ENCODE results near the gene WBP1L.

The WBP1L gene

DNA sequence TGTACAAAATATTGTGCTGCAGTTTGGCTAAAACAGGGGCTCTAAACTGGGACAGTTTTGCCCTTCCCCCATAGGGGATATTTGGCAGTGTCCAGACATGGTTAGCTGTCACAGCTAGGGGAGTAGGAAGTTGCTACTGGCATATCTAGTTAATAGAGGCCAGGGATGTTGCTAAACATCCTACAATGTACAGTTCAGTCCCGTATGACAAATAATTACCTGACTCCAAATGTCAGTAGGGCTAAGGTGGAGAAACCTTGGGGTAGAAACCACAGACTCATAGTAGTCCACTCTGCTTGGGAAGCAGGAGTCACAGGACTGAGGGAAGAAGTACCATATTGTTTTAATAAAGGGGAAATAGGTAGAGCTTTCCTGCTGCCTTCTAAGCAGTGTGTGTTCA, 39.8 kb downstream of the WBP1L start:
- no peak for DNase-seq (ENCODE audit: low read depth)
- no peak overlapping the region for H3K4me3 ChIP-seq (ENCODE audit: low read depth, low read length)
- TF ChIP-seq, protein P1, sequence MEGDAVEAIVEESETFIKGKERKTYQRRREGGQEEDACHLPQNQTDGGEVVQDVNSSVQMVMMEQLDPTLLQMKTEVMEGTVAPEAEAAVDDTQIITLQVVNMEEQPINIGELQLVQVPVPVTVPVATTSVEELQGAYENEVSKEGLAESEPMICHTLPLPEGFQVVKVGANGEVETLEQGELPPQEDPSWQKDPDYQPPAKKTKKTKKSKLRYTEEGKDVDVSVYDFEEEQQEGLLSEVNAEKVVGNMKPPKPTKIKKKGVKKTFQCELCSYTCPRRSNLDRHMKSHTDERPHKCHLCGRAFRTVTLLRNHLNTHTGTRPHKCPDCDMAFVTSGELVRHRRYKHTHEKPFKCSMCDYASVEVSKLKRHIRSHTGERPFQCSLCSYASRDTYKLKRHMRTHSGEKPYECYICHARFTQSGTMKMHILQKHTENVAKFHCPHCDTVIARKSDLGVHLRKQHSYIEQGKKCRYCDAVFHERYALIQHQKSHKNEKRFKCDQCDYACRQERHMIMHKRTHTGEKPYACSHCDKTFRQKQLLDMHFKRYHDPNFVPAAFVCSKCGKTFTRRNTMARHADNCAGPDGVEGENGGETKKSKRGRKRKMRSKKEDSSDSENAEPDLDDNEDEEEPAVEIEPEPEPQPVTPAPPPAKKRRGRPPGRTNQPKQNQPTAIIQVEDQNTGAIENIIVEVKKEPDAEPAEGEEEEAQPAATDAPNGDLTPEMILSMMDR (IDR thresholded peaks at IDR 0.05; ENCODE audit: control insufficient read depth, extremely low read depth, insufficient read depth) = no peak

DNA sequence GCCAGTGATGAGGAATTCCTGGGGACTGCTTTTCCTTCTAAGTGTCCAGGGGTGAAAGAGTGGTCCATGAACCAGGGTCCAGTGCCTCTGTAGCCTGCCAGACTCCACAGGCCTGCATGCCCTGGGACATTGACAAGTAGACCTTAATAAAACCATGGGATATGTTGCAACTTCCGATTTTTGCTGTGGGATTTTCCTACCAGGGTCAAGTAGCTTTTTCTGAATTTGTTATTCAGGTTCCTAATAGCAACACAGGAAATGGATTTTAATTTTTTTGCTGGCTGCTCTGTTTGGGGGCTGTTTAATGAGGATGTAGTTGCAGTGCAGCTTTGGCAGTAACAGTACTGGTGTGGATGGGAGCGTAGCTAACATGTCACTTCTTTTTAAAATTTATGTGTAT, 42.1 kb downstream of the WBP1L start:
- H3K4me3 ChIP-seq (ENCODE audit: low read depth, low read length) = no peak overlapping the region
- TF ChIP-seq, protein P1 (IDR thresholded peaks at IDR 0.05; ENCODE audit: control insufficient read depth, extremely low read depth, insufficient read depth) = no peak
- no peak for DNase-seq (ENCODE audit: low read depth)

DNA sequence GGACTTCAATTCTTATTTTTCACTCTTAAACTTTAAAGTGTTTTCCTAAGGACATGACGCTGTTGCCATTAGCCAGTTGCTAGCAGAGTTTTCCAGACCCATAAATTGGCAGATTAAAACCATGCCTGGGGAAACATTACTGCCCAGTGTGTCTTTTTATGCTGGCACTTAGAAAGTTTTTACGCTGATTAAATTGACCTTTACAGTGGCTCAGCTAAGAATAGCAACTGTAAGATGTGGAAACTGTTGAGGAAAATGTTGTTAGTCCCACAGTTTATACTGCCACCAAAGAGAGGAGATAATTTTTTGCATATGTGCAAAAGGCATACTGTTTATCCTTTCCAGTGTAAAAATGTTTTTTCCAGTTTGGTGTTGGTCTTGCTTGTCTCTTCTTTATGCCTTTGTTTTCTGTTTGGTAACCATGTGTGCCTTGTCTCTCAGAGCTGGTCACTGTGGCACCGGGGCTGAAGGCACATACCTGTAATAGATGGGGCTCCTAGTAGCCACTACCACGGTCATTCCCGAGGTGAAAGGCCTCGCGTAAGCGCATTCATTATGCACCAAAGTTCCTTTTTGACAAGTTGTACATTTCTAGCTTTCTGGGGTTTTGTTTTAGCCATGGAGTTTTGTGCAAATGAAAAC, 48.1 kb downstream of the WBP1L start:
- no peak for DNase-seq (ENCODE audit: low read depth)
- no peak overlapping the region for H3K4me3 ChIP-seq (ENCODE audit: low read depth, low read length)
- TF ChIP-seq, protein P1 (IDR thresholded peaks at IDR 0.05; ENCODE audit: control insufficient read depth, extremely low read depth, insufficient read depth) = no peak

DNA sequence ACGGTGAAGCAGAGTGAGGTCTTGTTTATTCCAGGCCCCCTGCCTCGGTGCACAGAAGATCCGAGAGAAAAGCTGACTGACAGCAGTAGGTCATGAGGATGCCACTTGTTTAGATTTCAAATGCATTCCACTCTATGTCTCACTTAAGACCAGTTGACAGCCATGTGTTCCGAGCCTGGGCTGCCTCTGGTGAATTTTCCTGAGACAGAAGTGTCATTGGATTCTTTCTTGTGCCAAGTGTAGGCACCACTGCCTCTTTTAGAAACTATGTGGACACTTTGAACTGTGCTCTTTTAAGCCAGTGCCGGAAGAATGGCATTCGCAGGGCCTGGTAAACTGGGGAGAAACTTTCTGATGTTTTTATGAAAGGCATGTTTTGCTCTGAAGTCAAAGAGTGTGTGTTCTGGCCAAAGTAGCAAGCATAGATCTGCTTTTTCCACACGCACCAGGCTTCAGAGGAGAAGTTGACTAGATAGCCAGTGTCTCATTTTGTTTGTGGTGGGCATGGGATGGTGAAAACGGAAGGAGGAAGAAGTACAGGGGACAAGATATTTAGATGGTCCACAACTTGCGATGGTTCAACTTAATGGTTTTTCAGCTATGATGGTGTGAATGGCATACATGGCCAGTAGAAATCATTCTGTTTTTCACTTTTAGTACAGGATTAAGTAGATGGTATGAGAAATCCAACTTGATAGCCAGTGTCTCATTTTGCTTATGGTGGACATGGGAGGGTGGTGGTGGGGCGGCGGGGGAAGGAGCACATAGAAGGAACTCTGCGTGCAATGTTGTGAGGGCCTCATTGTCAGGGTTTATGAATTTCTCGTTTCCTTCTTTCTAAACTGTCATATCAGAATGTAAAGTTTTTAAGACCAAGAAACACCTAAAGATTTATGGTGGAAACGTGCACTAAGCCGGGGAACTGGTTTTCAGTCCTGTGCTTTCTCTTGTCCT, 52.0 kb downstream of the WBP1L start:
- TF ChIP-seq, protein P1 (IDR thresholded peaks at IDR 0.05; ENCODE audit: control insufficient read depth, extremely low read depth, insufficient read depth) = no peak
- no peak for DNase-seq (ENCODE audit: low read depth)
- no peak overlapping the region for H3K4me3 ChIP-seq (ENCODE audit: low read depth, low read length)

DNA sequence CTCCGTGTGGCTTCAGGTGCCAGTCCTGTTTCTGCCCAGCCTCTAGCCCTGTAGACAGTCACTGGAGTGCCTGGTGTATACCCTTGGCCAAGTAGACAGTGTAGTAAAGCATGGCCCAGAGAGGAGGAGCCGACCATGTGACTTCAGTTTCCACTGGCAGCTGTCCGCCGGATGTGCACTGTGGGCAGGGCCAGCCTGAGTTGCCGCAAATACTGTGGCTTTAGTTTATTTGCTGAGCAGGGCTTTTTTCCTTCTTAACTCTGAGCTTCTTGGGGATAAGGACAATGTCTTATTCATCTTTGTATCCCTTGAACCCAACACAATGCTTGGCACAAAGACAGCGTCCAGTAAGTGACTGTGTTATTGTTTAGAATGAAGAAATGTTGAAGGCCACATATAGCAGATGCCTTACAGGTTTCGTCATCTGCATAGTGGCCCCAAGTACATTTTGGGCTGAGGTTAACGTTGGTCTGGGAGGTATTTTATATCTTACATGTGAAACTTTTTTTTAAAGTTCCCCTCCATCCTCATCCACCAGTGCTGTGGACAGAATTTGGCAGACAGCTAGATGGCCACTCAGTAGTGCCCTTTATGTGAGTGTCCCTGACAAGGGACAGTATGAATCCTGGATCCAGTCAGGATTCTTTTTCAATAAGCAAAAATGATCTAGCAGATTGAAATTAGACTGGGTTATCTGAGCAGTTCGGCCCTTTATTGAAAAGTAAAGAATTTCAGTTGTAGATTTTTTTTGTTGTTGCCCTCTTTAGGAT, 52.8 kb downstream of the WBP1L start:
- peak; percentile 30 for DNase-seq (ENCODE audit: low read depth)
- H3K4me3 ChIP-seq (ENCODE audit: low read depth, low read length) = no peak overlapping the region
- TF ChIP-seq, protein P1 (IDR thresholded peaks at IDR 0.05; ENCODE audit: control insufficient read depth, extremely low read depth, insufficient read depth) = no peak

DNA sequence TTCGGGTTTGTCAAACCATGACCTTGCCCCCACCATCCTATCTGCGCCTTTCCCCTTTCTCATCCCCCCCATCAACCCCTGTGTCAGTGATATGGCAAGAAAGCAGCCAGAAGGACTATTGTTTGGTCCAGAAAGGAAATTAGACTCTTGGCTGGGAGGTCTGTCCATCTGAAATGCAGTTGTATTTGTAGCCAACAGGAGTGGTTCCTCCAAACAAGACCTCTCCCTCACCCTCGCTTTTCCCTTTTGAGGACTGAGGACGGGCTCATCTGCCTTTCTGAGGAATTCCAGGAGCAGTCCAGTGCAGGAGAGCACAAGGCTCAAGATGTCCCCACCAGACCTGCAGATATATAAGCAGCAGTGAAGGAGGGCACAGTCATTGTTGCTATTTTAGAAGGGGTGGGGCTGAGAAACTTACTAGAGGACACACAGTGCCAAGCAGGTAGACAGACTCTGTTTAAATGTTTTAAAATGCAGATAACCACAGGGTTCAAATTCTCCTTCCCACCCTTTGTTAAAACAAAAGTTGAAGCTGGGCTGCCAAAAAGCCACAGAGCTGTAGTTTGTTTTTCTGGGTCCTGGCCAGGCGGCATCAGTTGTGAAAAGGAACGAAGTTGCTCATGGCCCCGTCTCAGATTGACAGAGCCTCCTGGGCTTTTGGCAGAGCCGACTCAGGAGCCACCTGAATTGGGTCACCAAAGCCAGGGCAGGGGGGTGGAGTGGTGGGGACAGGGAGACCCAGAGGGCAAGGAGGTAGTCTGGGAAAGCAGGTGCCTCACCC, 56.1 kb downstream of the WBP1L start:
- TF ChIP-seq, protein P1 (IDR thresholded peaks at IDR 0.05; ENCODE audit: control insufficient read depth, extremely low read depth, insufficient read depth) = no peak
- H3K4me3 ChIP-seq (ENCODE audit: low read depth, low read length) = no peak overlapping the region
- no peak for DNase-seq (ENCODE audit: low read depth)
